TTC549 (cell line): ENCODE data around the gene TTC28.
"Not testable (repeated sequence)": the region's sequence is repeated elsewhere in the genome, so short reads cannot be mapped to it uniquely, and the experiment has no call there.

Experiments used
- FAIRE-seq: peaks from 2 replicates; lab custom pipeline; 2012; peaks lifted over from hg19 to GRCh38; lab: Jason Lieb, UNC

Gene TTC28

GRCh38 chr22:28222976-28223745 is 456.5 kb downstream of the TTC28 start:
- FAIRE-seq: no peak

- FAIRE-seq: no peak
Measured at GRCh38 chr22:28222571-28222970, 457.1 kb downstream of the TTC28 start.

GRCh38 chr22:28222052-28222451 is 457.6 kb downstream of the TTC28 start:
- no peak for FAIRE-seq

GRCh38 chr22:28220626-28221363 is 458.8 kb downstream of the TTC28 start:
- no peak for FAIRE-seq

GRCh38 chr22:28217277-28217676 is 462.4 kb downstream of the TTC28 start:
- no peak for FAIRE-seq

GRCh38 chr22:28214750-28215149 is 464.9 kb downstream of the TTC28 start:
- FAIRE-seq: not testable (repeated sequence)

GRCh38 chr22:28209457-28209856 is 470.2 kb downstream of the TTC28 start:
- FAIRE-seq: not testable (repeated sequence)

GRCh38 chr22:28208787-28209186 is 470.9 kb downstream of the TTC28 start:
- no peak for FAIRE-seq

- FAIRE-seq: no peak
Measured at GRCh38 chr22:28208036-28208435, 471.6 kb downstream of the TTC28 start.

GRCh38 chr22:28207281-28208030 is 472.2 kb downstream of the TTC28 start:
- FAIRE-seq: no peak

- FAIRE-seq: no peak
Measured at GRCh38 chr22:28205926-28206325, 473.7 kb downstream of the TTC28 start.

- no peak for FAIRE-seq
Measured at GRCh38 chr22:28204382-28204781, 475.3 kb downstream of the TTC28 start.

GRCh38 chr22:28203286-28203685 is 476.4 kb downstream of the TTC28 start:
- no peak for FAIRE-seq

GRCh38 chr22:28198692-28199091 is 480.9 kb downstream of the TTC28 start:
- FAIRE-seq: no peak

GRCh38 chr22:28191571-28191970 is 488.1 kb downstream of the TTC28 start:
- FAIRE-seq: not testable (repeated sequence)

- no peak for FAIRE-seq
Measured at GRCh38 chr22:28188178-28188879, 491.3 kb downstream of the TTC28 start.

- FAIRE-seq: no peak
Measured at GRCh38 chr22:28187612-28188011, 492.0 kb downstream of the TTC28 start.

GRCh38 chr22:28186641-28187040 is 493.0 kb downstream of the TTC28 start:
- no peak for FAIRE-seq

GRCh38 chr22:28185130-28185529 is 494.5 kb downstream of the TTC28 start:
- no peak for FAIRE-seq

GRCh38 chr22:28183078-28183860 is 496.4 kb downstream of the TTC28 start:
- FAIRE-seq: no peak
